MM.1S (cell line): ENCODE measurements around the gene TUBGCP3.

ENCODE experiments used
- DNase-seq: peaks from one replicate; pipeline ENCODE4 v3.0.0-alpha.2; 2015
- H2AFZ ChIP-seq: fragments of 300-600 bp; sonication (generic); 2 replicates; pipeline ENCODE4 v1.6.0; 2016; ENCODE audit warnings: antibody characterized with exemption, low read length
- H3F3A ChIP-seq: fragments of 300-600 bp; sonication (generic); 2 replicates; pipeline ENCODE4 v1.6.1; 2016; ENCODE audit warnings: mild to moderate bottlenecking, antibody characterized with exemption, low read length, moderate library complexity, mixed read lengths; ENCODE audit not compliant: insufficient read depth
- H3K27ac ChIP-seq: fragments of 300-600 bp; sonication (generic); 2 replicates; pipeline ENCODE4 v1.5.1; 2016; ENCODE audit warnings: mild to moderate bottlenecking, low read length
- H3K27me3 ChIP-seq: fragments of 300-600 bp; sonication (generic); replicated peaks from 2 replicates; pipeline ENCODE4 v1.6.0; 2016; ENCODE audit warnings: low read length; ENCODE audit not compliant: insufficient read depth
- H3K36me3 ChIP-seq: fragments of 300-600 bp; sonication (generic); replicated peaks from 2 replicates; pipeline ENCODE4 v1.6.1; 2016; ENCODE audit warnings: mild to moderate bottlenecking, low read length, mixed read lengths; ENCODE audit not compliant: insufficient read depth
- H3K4me1 ChIP-seq: fragments of 300-600 bp; sonication (generic); 2 replicates; pipeline ENCODE4 v1.6.1; 2016; ENCODE audit warnings: low read length, mixed read lengths
- H3K4me2 ChIP-seq: fragments of 300-600 bp; sonication (generic); 2 replicates; pipeline ENCODE4 v1.6.0; 2016; ENCODE audit warnings: low read depth, low read length
- H3K4me3 ChIP-seq: fragments of 300-600 bp; sonication (generic); 2 replicates; pipeline ENCODE4 v1.5.1; 2016; ENCODE audit warnings: low read length, mixed read lengths
- H3K79me2 ChIP-seq: fragments of 300-600 bp; sonication (generic); 2 replicates; pipeline ENCODE4 v1.6.1; 2016; ENCODE audit warnings: mixed run types, low read length, mixed read lengths
- H3K9ac ChIP-seq: fragments of 300-600 bp; sonication (generic); 2 replicates; pipeline ENCODE4 v1.6.1; 2016; ENCODE audit warnings: low read length, mixed read lengths
- H3K9me2 ChIP-seq: fragments of 300-600 bp; sonication (generic); replicated peaks from 2 replicates; pipeline ENCODE4 v1.6.1; 2016; ENCODE audit warnings: mild to moderate bottlenecking, low read length, mixed read lengths; ENCODE audit not compliant: insufficient read depth
- H3K9me3 ChIP-seq: fragments of 300-600 bp; sonication (generic); replicated peaks from 2 replicates; pipeline ENCODE4 v1.6.1; 2016; ENCODE audit warnings: mild to moderate bottlenecking, low read length, mixed read lengths; ENCODE audit not compliant: insufficient read depth
- H4K20me1 ChIP-seq: fragments of 300-600 bp; sonication (generic); 2 replicates; pipeline ENCODE4 v1.6.1; 2016; ENCODE audit warnings: mild to moderate bottlenecking, low read length, moderate library complexity, mixed read lengths; ENCODE audit not compliant: insufficient read depth
- CTCF ChIP-seq: fragments of 300-600 bp; sonication (generic); IDR thresholded peaks from 2 replicates; pipeline ENCODE4 v1.5.1; 2016; ENCODE audit warnings: antibody characterized with exemption, low read length, mixed read lengths
- EZH2 ChIP-seq: fragments of 300-600 bp; sonication (generic); optimal IDR thresholded peaks from 2 replicates; pipeline ENCODE3; 2017; ENCODE audit warnings: low read depth, mild to moderate bottlenecking, antibody characterized with exemption, low read length, mixed read lengths
- EZH2phosphoT487 ChIP-seq: fragments of 300-600 bp; sonication (generic); IDR thresholded peaks from 2 replicates; pipeline ENCODE4 v1.6.1; 2018; ENCODE audit warnings: antibody characterized with exemption, low read length

The TUBGCP3 gene

GRCh38 chr13:112531263-112531794 is 56.6 kb downstream of the TUBGCP3 start:
- Histone ChIP-seq H3F3A (no peaks in the 10 kb centered on the region), H3K79me2 (no peaks in the 10 kb centered on the region), H3K27ac (no peak overlapping the region), H3K9me2 (no peaks in the 10 kb centered on the region), H3K4me2 (no peak overlapping the region), H2AFZ (no peak overlapping the region), H3K36me3 (no peaks in the 10 kb centered on the region), H3K9me3 (no peaks in the 10 kb centered on the region), H3K4me3 (no peak overlapping the region), H3K4me1 (no peaks in the 10 kb centered on the region), H3K9ac (no peak overlapping the region), H3K27me3 (no peaks in the 10 kb centered on the region), H4K20me1 (no peaks in the 10 kb centered on the region)
- DNase-seq, result no peak
- TF ChIP-seq CTCF (no peak), EZH2 (no peak), EZH2phosphoT487 (no peak)

GRCh38 chr13:112530861-112531260 is 57.1 kb downstream of the TUBGCP3 start:
- no peak overlapping the region for H3K4me2 ChIP-seq
- H2AFZ ChIP-seq, result no peak overlapping the region
- no peak for TF ChIP-seq CTCF
- no peak for TF ChIP-seq EZH2phosphoT487
- TF ChIP-seq EZH2, result no peak
- no peaks in the 10 kb centered on the region for H3K79me2 ChIP-seq
- no peaks in the 10 kb centered on the region for H3F3A ChIP-seq
- no peaks in the 10 kb centered on the region for H3K27me3 ChIP-seq
- H4K20me1 ChIP-seq, result no peaks in the 10 kb centered on the region
- no peak overlapping the region for H3K4me3 ChIP-seq
- H3K9me2 ChIP-seq, result no peaks in the 10 kb centered on the region
- H3K4me1 ChIP-seq, result no peaks in the 10 kb centered on the region
- no peak overlapping the region for H3K9ac ChIP-seq
- H3K27ac ChIP-seq, result no peak overlapping the region
- no peak for DNase-seq
- no peaks in the 10 kb centered on the region for H3K9me3 ChIP-seq
- H3K36me3 ChIP-seq, result no peaks in the 10 kb centered on the region

- DNase-seq, result no peak
- no peak for TF ChIP-seq EZH2
- TF ChIP-seq EZH2phosphoT487, result no peak
- TF ChIP-seq CTCF, result no peak
- Histone ChIP-seq H3K27ac (no peak overlapping the region), H3K36me3 (no peaks in the 10 kb centered on the region), H3K79me2 (no peaks in the 10 kb centered on the region), H3K4me3 (no peak overlapping the region), H3K27me3 (no peaks in the 10 kb centered on the region), H3K9ac (no peak overlapping the region), H3K9me2 (no peaks in the 10 kb centered on the region), H3K9me3 (no peaks in the 10 kb centered on the region), H3K4me1 (no peaks in the 10 kb centered on the region), H3K4me2 (no peak overlapping the region), H2AFZ (no peak overlapping the region), H3F3A (no peaks in the 10 kb centered on the region), H4K20me1 (no peaks in the 10 kb centered on the region)
Measured at GRCh38 chr13:112529216-112529615, 58.7 kb downstream of the TUBGCP3 start.
